HepG2 (cell line): ENCODE measurements around the gene VRK2. TPM values are rescaled to one million over a fixed set of nuclear protein-coding genes. Genes with fewer than 3 reads are reported as not detected.

ENCODE experiments used
- DR1 ChIP-seq: sonication (generic); formaldehyde crosslinking; IDR thresholded peaks from 2 replicates; pipeline ENCODE4 v1.8.0; 2021; ENCODE audit warnings: mild to moderate bottlenecking, missing genetic modification reagents, inconsistent platforms
- FOSL2 ChIP-seq: sonication (generic); formaldehyde crosslinking; IDR thresholded peaks from 2 replicates; pipeline ENCODE4 v1.4.0; 2020; ENCODE audit warnings: missing genetic modification reagents
- FOXK2 ChIP-seq: fragments of 450-650 bp; IDR thresholded peaks from 2 replicates; pipeline ENCODE4 v1.6.1; 2016
- MIER3 ChIP-seq: IDR thresholded peaks from 2 replicates; pipeline ENCODE4 v1.6.1; 2016; ENCODE audit warnings: missing compliant biosample characterization, borderline replicate concordance
- ZNF12 ChIP-seq: sonication (generic); formaldehyde crosslinking; IDR thresholded peaks from 2 replicates; pipeline ENCODE4 v1.5.0; 2020; ENCODE audit warnings: missing genetic modification reagents
- ZNF121 ChIP-seq: sonication (generic); formaldehyde crosslinking; IDR thresholded peaks from 2 replicates; pipeline ENCODE4 v1.5.0; 2020; ENCODE audit warnings: mild to moderate bottlenecking, missing genetic modification reagents
- ZNF251 ChIP-seq: sonication (generic); formaldehyde crosslinking; IDR thresholded peaks from 2 replicates; pipeline ENCODE4 v1.9.0; 2021; ENCODE audit warnings: mild to moderate bottlenecking, missing genetic modification reagents
- ZNF264 ChIP-seq: sonication (generic); formaldehyde crosslinking; IDR thresholded peaks from 2 replicates; pipeline ENCODE4 v1.4.0; 2020; ENCODE audit warnings: missing genetic modification reagents
- ZNF484 ChIP-seq: sonication (generic); formaldehyde crosslinking; IDR thresholded peaks from 2 replicates; pipeline ENCODE4 v1.5.1; 2020; ENCODE audit warnings: mild to moderate bottlenecking, low read depth, missing genetic modification reagents, borderline replicate concordance
- ZNF552 ChIP-seq: sonication (generic); formaldehyde crosslinking; IDR thresholded peaks from 2 replicates; pipeline ENCODE4 v1.9.0; 2022; ENCODE audit warnings: missing genetic modification reagents, mild to moderate bottlenecking, borderline replicate concordance
- ZNF766 ChIP-seq: sonication (generic); formaldehyde crosslinking; IDR thresholded peaks from 2 replicates; pipeline ENCODE4 v1.5.0; 2020; ENCODE audit warnings: missing genetic modification reagents, borderline replicate concordance
- polyA plus RNA-seq, 8 experiments: library from polyadenylated mRNA; depleted of rRNA in 3 of 8; stranded (reverse) in 7 of 8; unstranded in 1 of 8; fragments of >200 nt; fragmentation: Illumina TruSeq in 4 of 8; extraction: Trizol in 4 of 8; gene quantifications; 2 replicates each; pipeline versions ENCODE4 v1.2.1 to v1.2.3, GENCODE V29; 2011 to 2016; ENCODE audit warnings: low read depth in 4 of 8, missing spikeins in 1 of 8, mixed read lengths in 1 of 8; ENCODE audit not compliant: insufficient read depth in 1 of 8
- total RNA-seq, 5 experiments: library from RNA; depleted of rRNA; stranded (reverse); fragments of >200 nt; fragmentation: Illumina TruSeq; extraction: Trizol; gene quantifications; 2 replicates each; pipeline ENCODE4 v1.2.3, GENCODE V29; 2016; ENCODE audit warnings: low read depth in 1 of 5
- TF ChIP-seq, protein P1 (sequence below): sonication (generic); formaldehyde crosslinking; IDR thresholded peaks from 2 replicates; pipeline ENCODE4 v1.5.0; 2020; ENCODE audit warnings: missing genetic modification reagents
- TF ChIP-seq, protein P2 (sequence below): IDR thresholded peaks from 2 replicates; pipeline ENCODE4 v1.6.1; 2012; ENCODE audit warnings: low read length, improper control_type of control experiment
- TF ChIP-seq, protein P3 (sequence below): IDR thresholded peaks from 2 replicates; pipeline ENCODE4 v1.6.1; 2018; ENCODE audit warnings: missing genetic modification reagents, mild to moderate bottlenecking, missing compliant biosample characterization

The VRK2 gene
- total and polyA plus RNA-seq, 2 of the 13 experiments (the other 11 are each of a cell fraction or from before 2014, with no cell fraction given): 13.3 to 29.1 TPM

- TF ChIP-seq, protein P1, sequence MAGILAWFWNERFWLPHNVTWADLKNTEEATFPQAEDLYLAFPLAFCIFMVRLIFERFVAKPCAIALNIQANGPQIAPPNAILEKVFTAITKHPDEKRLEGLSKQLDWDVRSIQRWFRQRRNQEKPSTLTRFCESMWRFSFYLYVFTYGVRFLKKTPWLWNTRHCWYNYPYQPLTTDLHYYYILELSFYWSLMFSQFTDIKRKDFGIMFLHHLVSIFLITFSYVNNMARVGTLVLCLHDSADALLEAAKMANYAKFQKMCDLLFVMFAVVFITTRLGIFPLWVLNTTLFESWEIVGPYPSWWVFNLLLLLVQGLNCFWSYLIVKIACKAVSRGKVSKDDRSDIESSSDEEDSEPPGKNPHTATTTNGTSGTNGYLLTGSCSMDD (CRISPR knock-in tag): peak; percentile 53; the same call in 1 of the 2 replicates
- no peak; the same call in none of the 2 replicates for TF ChIP-seq ZNF264 (CRISPR knock-in tag)
- TF ChIP-seq, protein P2, sequence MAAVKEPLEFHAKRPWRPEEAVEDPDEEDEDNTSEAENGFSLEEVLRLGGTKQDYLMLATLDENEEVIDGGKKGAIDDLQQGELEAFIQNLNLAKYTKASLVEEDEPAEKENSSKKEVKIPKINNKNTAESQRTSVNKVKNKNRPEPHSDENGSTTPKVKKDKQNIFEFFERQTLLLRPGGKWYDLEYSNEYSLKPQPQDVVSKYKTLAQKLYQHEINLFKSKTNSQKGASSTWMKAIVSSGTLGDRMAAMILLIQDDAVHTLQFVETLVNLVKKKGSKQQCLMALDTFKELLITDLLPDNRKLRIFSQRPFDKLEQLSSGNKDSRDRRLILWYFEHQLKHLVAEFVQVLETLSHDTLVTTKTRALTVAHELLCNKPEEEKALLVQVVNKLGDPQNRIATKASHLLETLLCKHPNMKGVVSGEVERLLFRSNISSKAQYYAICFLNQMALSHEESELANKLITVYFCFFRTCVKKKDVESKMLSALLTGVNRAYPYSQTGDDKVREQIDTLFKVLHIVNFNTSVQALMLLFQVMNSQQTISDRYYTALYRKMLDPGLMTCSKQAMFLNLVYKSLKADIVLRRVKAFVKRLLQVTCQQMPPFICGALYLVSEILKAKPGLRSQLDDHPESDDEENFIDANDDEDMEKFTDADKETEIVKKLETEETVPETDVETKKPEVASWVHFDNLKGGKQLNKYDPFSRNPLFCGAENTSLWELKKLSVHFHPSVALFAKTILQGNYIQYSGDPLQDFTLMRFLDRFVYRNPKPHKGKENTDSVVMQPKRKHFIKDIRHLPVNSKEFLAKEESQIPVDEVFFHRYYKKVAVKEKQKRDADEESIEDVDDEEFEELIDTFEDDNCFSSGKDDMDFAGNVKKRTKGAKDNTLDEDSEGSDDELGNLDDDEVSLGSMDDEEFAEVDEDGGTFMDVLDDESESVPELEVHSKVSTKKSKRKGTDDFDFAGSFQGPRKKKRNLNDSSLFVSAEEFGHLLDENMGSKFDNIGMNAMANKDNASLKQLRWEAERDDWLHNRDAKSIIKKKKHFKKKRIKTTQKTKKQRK: no peak
- TF ChIP-seq ZNF12 (CRISPR knock-in tag): peak; percentile 94
- TF ChIP-seq FOXK2: no peak
- TF ChIP-seq, protein P3, sequence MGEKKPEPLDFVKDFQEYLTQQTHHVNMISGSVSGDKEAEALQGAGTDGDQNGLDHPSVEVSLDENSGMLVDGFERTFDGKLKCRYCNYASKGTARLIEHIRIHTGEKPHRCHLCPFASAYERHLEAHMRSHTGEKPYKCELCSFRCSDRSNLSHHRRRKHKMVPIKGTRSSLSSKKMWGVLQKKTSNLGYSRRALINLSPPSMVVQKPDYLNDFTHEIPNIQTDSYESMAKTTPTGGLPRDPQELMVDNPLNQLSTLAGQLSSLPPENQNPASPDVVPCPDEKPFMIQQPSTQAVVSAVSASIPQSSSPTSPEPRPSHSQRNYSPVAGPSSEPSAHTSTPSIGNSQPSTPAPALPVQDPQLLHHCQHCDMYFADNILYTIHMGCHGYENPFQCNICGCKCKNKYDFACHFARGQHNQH (CRISPR knock-in tag): peak; percentile 77
- peak; percentile 64; the same call in 1 of the 2 replicates for TF ChIP-seq ZNF484 (CRISPR knock-in tag)
- TF ChIP-seq ZNF121 (CRISPR knock-in tag): peak; percentile 67; the same call in 1 of the 2 replicates
- no peak for TF ChIP-seq ZNF251 (CRISPR knock-in tag)
- peak; percentile 97; the same call in 1 of the 2 replicates for TF ChIP-seq ZNF766 (CRISPR knock-in tag)
- TF ChIP-seq MIER3 (CRISPR knock-in tag): no peak; the same call in 1 of the 2 replicates
- peak; percentile 73 for TF ChIP-seq FOSL2
- TF ChIP-seq DR1 (CRISPR knock-in tag): peak; percentile 82
- peak; percentile 92; the same call in 1 of the 2 replicates for TF ChIP-seq ZNF552 (CRISPR knock-in tag)
Measured at GRCh38 chr2:58046585-58047372, at the start of gene VRK2 (continued).
